ENCODE results near the gene DLG1.
A peak's percentile ranks its signal among the peaks of the same experiment; 100 is the strongest.

DNA sequence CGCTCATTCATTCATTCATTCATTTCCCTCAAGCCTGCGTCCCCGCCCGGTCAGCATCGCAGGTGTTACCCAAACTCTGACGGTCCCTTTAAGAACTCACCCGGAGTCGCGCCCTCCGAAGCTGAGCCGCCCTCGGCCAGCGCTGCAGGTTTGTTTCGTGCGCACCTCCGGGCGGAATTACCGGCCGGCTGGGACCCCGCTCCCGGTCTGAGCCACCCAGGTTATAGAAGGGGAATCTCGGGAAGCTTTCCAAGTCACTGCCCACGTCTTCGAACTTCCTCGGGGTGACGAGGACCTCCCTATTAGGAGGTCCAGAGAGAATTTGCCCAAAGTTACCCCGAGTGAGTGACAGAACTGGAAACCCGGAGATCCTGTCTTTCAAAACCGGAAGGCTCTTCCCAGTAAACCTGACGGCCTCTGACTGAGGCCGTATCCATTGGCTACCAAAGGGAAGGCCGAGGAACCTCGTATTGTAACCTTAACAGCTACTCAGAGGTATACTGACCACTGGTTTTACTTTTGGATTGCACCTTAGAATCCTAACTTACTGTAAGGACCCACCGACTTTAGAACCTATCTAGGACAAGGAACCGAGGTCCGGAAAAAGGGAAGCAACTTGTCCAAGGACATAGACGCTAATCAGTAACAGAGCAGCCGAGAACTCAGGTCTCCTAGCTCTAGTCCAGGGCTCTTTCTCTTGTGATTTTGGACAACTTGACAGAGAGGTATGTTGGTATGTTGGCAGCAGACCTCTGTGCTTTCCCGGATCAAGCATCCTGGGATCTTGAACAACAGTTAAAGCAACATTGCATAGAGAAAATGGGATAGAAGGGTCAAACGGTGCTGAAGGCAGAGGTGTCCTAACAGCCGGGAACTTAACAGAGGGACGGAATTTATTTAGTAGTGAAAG, 788 bp upstream of the DLG1 start:
- TF ChIP-seq YY1 (IDR thresholded peaks at IDR 0.05; ENCODE audit: low read depth) (no peak), TAF1 (IDR thresholded peaks at IDR 0.05; ENCODE audit: low read depth) (0 out of 2 replicates have a peak, but pooled peaks have one; percentile 0), TEAD4 (IDR thresholded peaks at IDR 0.05) (peak; percentile 34; the same call in 1 of the 2 replicates), FOXM1 (IDR thresholded peaks at IDR 0.05; ENCODE audit: borderline replicate concordance, low read depth) (no peak; the same call in 1 of the 2 replicates), EGR1 (IDR thresholded peaks at IDR 0.05) (no peak), EP300 (IDR thresholded peaks at IDR 0.05; ENCODE audit: borderline replicate concordance) (no peak), CREB1 (IDR thresholded peaks at IDR 0.05; ENCODE audit: low read depth) (no peak), RAD21 (IDR thresholded peaks at IDR 0.05; ENCODE audit: low read depth) (no peak), CEBPB (IDR thresholded peaks at IDR 0.05) (no peak), NFIC (IDR thresholded peaks at IDR 0.05) (no peak; the same call in 1 of the 2 replicates), TCF12 (IDR thresholded peaks at IDR 0.05; ENCODE audit: low read depth) (no peak), ZBTB7A (IDR thresholded peaks at IDR 0.05; ENCODE audit: low read depth) (no peak)
- TF ChIP-seq, protein P1, sequence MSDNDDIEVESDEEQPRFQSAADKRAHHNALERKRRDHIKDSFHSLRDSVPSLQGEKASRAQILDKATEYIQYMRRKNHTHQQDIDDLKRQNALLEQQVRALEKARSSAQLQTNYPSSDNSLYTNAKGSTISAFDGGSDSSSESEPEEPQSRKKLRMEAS (IDR thresholded peaks at IDR 0.05), result peak; percentile 57
- TF ChIP-seq, protein P2, sequence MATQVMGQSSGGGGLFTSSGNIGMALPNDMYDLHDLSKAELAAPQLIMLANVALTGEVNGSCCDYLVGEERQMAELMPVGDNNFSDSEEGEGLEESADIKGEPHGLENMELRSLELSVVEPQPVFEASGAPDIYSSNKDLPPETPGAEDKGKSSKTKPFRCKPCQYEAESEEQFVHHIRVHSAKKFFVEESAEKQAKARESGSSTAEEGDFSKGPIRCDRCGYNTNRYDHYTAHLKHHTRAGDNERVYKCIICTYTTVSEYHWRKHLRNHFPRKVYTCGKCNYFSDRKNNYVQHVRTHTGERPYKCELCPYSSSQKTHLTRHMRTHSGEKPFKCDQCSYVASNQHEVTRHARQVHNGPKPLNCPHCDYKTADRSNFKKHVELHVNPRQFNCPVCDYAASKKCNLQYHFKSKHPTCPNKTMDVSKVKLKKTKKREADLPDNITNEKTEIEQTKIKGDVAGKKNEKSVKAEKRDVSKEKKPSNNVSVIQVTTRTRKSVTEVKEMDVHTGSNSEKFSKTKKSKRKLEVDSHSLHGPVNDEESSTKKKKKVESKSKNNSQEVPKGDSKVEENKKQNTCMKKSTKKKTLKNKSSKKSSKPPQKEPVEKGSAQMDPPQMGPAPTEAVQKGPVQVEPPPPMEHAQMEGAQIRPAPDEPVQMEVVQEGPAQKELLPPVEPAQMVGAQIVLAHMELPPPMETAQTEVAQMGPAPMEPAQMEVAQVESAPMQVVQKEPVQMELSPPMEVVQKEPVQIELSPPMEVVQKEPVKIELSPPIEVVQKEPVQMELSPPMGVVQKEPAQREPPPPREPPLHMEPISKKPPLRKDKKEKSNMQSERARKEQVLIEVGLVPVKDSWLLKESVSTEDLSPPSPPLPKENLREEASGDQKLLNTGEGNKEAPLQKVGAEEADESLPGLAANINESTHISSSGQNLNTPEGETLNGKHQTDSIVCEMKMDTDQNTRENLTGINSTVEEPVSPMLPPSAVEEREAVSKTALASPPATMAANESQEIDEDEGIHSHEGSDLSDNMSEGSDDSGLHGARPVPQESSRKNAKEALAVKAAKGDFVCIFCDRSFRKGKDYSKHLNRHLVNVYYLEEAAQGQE (IDR thresholded peaks at IDR 0.05; ENCODE audit: low read depth), result no peak
